EH (cell line): ENCODE results near the gene PLP2.
"Not testable (repeated sequence)": the region's sequence is repeated elsewhere in the genome, so short reads cannot be mapped to it uniquely, and the experiment has no call there.

ENCODE experiments used
- DNase-seq: peaks from one replicate; pipeline ENCODE4 v3.0.0-alpha.2; 2015; ENCODE audit warnings: low read depth

The PLP2 gene, protein sequence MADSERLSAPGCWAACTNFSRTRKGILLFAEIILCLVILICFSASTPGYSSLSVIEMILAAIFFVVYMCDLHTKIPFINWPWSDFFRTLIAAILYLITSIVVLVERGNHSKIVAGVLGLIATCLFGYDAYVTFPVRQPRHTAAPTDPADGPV

GRCh38 chrX:49171752-49172279, at the start of gene PLP2:
TSS of gene PLP2 (plus strand) at chrX:49171898. CDS start at chrX:49172001, 103 bp downstream.
- peak; percentile 65 for DNase-seq

DNA sequence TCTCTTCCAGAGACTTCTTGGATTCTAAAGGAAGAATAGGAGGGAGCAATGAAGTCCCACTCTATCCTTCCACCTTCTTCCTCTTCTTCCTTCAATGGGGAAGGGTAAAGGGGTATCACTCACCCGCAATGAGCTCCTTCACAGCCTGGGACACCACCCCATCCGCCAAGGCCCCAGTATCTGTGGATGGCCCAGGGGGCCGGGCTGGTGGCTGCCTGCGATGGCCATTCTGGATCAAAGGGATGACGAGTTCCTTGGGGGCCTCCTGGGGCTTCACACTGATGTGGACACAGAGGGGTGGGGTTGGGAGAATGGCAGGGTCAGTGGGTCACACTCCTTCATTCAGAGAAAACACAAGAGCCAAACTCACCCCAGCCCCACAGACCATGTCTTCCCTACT, 49.2 kb upstream of the PLP2 start:
- DNase-seq = no peak

DNA sequence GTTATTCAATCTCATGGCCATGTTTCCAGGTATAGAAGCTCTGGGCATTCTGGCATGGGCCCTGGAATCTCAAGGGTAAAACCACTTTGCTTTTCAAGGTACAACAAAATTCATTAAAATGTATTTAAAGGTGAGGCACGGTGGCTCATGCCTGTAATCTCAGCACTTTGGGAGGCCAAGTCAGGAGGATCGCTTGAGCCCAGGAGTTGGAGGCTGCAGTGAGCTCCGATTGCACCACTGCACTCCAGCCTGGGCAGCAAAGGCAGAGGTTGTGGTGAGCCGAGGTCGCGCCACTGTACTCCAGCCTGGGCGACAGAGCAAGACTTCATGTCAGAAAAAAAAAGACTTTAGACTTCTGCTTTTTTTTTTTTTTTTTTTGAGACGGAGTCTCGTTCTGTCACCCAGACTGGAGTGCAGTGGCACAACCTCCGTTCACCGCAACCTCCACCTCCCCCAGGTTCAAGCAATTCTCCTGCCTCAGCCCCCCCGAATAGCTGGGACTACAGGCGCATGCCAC, 43.9 kb upstream of the PLP2 start:
- DNase-seq = not testable (repeated sequence)

DNA sequence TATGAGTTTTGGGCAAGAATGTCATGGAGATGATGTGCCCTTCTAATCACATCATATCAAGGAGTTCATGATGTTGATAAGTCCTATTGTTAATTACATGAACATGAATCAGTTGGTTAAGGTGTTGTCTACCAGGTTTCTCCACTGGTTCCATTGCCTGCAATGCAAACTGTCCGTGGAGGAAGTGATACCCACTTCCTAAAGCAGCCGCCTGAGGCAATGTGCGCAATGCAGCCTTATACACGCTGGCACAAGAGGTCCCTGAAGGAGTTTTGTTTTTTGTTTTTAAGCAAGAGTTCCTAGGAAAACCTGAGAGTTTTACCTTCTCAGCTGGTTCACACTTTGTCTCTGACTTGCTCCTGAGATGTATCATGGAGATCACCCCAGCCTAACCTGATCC, 42.3 kb upstream of the PLP2 start:
- DNase-seq = no peak

DNA sequence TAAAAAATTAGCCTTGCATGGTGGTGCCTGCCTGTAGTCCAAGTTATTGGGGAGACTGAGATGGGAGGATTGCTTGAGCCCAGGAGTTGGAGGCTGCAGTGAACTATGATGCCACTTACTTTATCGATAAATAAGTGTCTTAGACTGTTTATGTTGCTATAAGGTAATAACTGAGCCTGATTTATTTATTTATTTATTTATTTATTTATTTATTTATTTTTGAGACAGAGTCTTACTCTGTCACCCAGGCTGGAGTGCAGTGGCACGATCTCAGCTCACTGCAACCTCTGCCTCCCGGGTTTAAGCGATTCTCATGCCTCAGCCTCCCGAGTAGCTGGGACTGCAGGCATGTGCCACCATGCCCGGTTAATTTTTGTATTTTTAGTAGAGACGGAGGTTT, 39.4 kb upstream of the PLP2 start:
- not testable (repeated sequence) for DNase-seq

GRCh38 chrX:49133759-49134158, 37.9 kb upstream of the PLP2 start:
- DNase-seq = no peak

DNA sequence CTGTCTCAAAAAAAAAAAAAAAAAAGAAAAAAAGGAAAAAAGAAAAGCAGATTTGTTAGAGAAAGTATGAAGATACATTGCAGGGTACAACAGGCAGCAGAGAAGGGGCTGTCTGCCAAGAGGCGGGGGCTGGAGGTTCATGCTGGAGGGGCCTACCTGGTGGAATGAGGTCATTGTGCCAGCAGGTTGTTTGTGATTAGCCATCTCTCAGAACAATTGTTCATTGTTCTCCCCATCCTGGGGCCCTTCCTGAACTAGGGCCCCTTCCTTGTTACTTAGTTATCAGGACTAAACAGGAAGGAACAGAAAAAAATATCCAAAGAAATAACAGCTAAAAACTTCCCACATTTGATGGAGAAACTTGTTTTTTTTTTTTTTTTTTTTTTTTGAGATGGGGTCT, 34.2 kb upstream of the PLP2 start:
- no peak for DNase-seq

- DNase-seq = no peak
These were observed 32.0 kb upstream of the PLP2 start for GRCh38 chrX:49139713-49140112.

- peak; percentile 8 for DNase-seq
These were observed 29.4 kb upstream of the PLP2 start for GRCh38 chrX:49142264-49142663.

- DNase-seq = not testable (repeated sequence)
These were observed 28.5 kb upstream of the PLP2 start for GRCh38 chrX:49143154-49143553.

DNA sequence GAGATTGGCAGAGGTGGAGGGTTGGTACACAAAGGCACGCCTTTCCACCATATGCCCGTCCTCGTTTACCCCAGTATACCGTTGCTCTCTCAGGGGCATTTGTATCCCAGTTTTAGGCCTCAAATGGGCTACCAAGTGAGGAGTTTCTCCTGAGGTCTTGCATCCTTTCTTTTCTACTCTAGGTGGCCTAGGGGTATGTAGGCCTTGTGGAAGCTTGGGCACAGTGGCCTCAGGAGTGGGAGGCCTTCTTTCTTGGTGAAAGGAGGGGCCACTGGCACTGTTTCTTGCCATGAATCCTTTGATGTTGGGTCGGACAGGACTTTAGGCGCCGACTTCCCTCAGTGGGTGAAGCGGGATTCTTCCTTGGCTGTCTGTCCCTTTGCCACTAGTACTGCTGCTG, 24.4 kb upstream of the PLP2 start:
- no peak for DNase-seq

- DNase-seq = no peak
These were observed 23.8 kb upstream of the PLP2 start for GRCh38 chrX:49147936-49148335.

DNA sequence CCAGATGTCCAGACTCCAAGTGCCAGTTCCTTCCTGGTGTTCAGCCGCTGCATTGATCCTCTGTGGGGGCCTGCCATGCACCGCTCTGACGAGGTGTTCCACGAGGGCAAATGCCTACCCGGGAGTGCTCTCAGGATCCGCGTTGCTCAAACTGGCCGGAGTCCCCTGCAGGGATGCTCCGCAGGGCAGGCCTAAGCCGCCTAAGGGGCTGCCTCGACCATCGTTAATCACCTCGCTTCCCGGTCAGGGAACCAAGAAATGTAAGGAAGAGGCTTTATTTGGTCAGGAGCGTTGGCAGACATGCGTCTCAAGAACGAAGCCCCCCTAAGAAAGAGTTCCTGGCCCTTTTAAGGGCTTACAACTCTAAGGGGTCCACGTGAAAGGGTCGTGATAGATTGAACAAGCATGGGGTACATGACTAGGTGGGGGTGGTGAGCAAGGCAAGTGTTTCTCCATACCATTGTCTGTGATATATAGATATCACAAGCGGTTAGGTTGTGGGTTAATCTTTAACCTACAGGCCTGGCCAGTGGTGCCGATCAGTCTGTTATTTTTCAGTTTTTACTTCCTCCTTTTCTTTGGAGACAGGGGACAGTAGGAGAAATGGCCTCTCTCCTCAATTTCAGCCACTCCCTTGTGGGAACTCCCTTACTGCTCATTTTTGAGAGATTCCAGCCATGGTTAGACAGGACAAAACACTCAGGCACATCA, 23.2 kb upstream of the PLP2 start:
- DNase-seq = not testable (repeated sequence)

DNA sequence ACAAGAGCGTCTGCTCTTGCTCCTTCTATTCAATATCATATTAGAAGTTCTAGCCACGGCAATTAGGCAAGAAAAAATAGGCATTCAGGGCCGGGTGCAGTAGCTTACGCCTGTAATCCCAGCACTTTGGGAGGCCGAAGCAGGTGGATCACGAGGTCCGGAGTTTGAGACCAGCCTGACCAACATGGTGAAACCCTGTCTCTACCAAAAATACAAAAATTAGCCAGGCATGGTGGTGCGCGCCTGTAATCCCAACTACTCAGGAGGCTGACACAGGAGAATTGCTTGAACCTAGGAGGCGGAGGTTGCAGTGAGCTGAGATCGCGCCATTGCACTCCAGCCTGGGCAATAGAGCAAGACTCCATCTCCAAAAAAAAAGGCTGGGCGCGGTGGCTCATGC, 22.4 kb upstream of the PLP2 start:
- not testable (repeated sequence) for DNase-seq

- no peak for DNase-seq
These were observed 18.2 kb upstream of the PLP2 start for GRCh38 chrX:49153467-49153866.

DNA sequence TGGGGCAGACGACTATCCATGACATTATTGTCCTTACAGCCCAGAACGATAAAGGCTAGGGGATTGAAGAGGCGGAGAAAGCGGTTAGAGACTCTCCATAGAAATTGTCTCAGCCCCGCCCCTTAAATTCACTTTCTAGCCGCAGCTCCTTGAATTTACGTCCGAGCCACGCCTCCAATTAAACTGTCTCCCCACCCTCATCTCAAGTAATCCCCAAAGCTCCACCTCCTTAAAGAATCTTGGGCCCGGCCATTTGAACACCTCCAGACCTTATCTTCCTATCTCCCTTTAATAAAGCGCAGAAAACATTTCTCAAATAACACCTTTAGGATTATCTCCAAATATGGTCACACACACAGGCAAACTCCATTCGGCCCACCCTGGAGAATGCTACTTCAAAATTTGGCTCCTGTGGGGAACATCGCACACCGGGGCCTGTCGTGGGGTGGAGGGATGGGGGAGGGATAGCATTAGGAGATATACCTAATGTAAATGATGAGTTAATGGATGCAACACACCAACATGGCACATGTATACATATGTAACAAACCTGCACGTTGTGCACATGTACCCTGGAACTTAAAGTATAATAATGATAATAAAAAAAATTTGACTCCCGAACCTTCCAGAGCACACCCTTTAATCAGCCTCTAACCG, 16.3 kb upstream of the PLP2 start:
- DNase-seq = peak; percentile 77

DNA sequence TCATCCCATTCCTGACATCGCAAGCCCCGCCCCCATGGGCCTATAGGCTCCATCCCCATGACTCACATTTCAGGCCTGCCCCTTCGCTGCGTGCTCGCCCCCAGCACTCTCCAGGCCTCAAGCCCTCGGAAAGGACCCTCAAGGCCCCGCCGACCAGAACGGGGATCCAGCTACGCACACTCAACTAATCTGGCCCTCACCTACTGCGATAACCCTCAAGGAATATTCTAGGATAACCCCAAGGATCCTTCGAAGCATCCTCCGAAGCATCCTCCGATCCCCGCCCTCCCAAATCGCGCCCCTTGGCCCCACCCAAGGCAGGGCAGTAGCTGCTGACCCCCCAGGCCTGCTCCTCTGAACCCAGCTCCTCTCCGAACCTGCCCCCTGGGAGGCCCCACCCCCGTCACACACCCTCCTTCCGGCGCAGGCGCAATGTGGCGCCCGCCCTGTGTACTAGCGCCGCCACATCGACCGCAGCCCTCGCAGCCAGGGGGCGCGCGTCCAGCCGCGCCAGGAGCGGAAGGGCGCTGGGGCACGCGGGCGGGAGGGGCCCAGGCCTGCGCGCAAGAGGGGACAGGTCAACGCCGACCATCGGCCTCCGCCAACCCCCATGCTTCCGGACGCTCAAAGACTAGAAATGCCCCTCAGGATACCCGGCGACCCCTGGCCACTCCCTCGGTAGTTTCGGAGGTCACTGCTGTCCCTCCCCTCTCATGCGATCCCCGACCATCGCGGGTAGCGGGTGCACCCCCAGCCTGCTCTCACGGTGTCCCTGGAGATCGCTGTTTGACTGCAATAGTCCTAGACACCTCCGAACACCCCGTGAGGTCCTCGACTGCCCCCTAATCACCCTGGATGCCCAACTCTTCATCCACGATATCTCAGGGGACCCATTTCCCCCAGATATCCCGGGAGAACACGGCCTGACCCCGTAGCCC, 15.5 kb upstream of the PLP2 start:
- DNase-seq = peak; percentile 92

- DNase-seq = no peak
These were observed 14.5 kb upstream of the PLP2 start for GRCh38 chrX:49157194-49157593.

GRCh38 chrX:49160908-49161307, 10.8 kb upstream of the PLP2 start:
- no peak for DNase-seq

DNA sequence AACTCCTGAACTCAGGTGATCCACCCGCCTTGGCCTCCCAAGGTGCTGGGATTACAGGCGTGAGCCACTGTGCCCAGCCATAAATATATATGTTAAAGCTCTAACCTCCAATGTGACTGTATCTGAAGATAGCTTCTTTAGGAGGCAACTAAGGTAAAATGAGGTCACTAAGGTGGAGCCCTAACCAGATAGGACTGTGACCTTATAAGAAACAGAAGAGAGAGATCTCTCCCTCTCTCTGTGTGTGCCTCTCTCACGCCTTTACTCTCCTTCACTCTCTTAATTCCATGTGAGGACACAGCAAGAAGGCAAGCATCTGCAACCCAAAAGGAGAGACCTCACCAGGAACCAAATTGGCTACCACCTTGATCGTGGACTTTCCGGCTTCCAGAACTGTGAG, 10.1 kb upstream of the PLP2 start:
- DNase-seq = no peak

- DNase-seq = no peak
These were observed 9.1 kb upstream of the PLP2 start, which contains the start of gene MAGIX for GRCh38 chrX:49162620-49163019. TSS of gene MAGIX (plus strand) at chrX:49162758. CDS start at chrX:49162890, 132 bp downstream.
